Esophagus squamous epithelium (tissue), 5 donors: ENCODE measurements around the gene MTRF1L. TPM values are rescaled to one million over a fixed set of nuclear protein-coding genes. Genes with fewer than 3 reads are reported as not detected.
"Not testable (repeated sequence)": the region's sequence is repeated elsewhere in the genome, so short reads cannot be mapped to it uniquely, and the experiment has no call there.

Source experiments
- DNase-seq: peaks from one replicate; lab custom pipeline; 2025; lab: John Stamatoyannopoulos, UW
- H3K27ac ChIP-seq, 4 donors: fragments of 200-600 bp; sonication (generic); one replicate each; pipeline ENCODE4 v1.5.1; 2016 to 2019; ENCODE audit warnings: mild to moderate bottlenecking in 1 of 4
- H3K27me3 ChIP-seq, 4 donors: fragments of 200-600 bp; sonication (generic); 1 replicate in 3 of 4; 2 replicates in 1 of 4; pipeline versions ENCODE4 v1.5.1 to v1.6.0; 2017 to 2021; ENCODE audit warnings: antibody characterized with exemption in 1 of 4
- H3K36me3 ChIP-seq, 3 donors: fragments of 200-600 bp; sonication (generic); one replicate each; pipeline ENCODE4 v1.5.1; 2016 to 2019
- H3K4me1 ChIP-seq, 3 donors: fragments of 200-600 bp; sonication (generic); one replicate each; pipeline ENCODE4 v1.5.1; 2017 to 2019
- H3K4me3 ChIP-seq, 4 donors: fragments of 200-600 bp; sonication (generic); 1 replicate in 3 of 4; 2 replicates in 1 of 4; pipeline ENCODE4 v1.5.1; 2016 to 2019; ENCODE audit warnings: mild to moderate bottlenecking in 2 of 4, moderate library complexity in 1 of 4
- H3K9me3 ChIP-seq, 3 donors: fragments of 200-600 bp; sonication (generic); one replicate each; pipeline ENCODE4 v1.5.1; 2016 to 2019
- CTCF ChIP-seq, 6 experiments: fragments of 450-650 bp in 4 of 6; fragments of 200-600 bp in 2 of 6; sonication (generic) in 2 of 6; IDR thresholded peaks; one replicate each; pipeline ENCODE4 v1.5.1; 2016 to 2019; ENCODE audit warnings: antibody characterized with exemption in 6 of 6, mild to moderate bottlenecking in 4 of 6, moderate library complexity in 4 of 6
- POLR2A ChIP-seq, 4 donors: fragments of 450-650 bp; IDR thresholded peaks; one replicate each; pipeline ENCODE4 v1.6.1; 2017; ENCODE audit warnings: antibody characterized with exemption in 4 of 4, mild to moderate bottlenecking in 4 of 4, moderate library complexity in 3 of 4
- WGBS, 2 donors: methylation state at CpG; one replicate each; pipeline ENCODE4 v1.1.5; 2018; 5-methylcytosine and 5-hydroxymethylcytosine counted together
- intact Hi-C: fragments of 100-400 bp; cut with DNase I; formaldehyde crosslinking; loops from one replicate; pipeline ENCODE4 v1.15.0; 2022
- total RNA-seq, 4 donors: library from RNA; depleted of rRNA; stranded (reverse); fragments of >200 nt; gene quantifications; one replicate each; pipeline ENCODE4 v1.1.0, GENCODE V29; 2016
- donor health status: DM: yes; HTN: yes; CAD: no.

MTRF1L gene
- total RNA-seq, 4 donors from 2014 or later = 7.3 to 16.2 (median 14.4) TPM

- Histone ChIP-seq H3K27me3 (no peaks in the 10 kb centered on the region), H3K27ac (no peak overlapping the region), H3K9me3 (no peaks in the 10 kb centered on the region), H3K4me3 (no peak overlapping the region), H3K4me1 (peaks cover 0 to 7% (median 0%) of the 10 kb centered on the region in 3 donors), H3K36me3 (peaks cover 4 to 91% (median 9%) of the 10 kb centered on the region in 3 donors)
- DNase-seq = no peak
- no peak for TF ChIP-seq POLR2A (IDR thresholded peaks at IDR 0.05)
- TF ChIP-seq CTCF (IDR thresholded peaks at IDR 0.05) = no peak
- intact Hi-C loops = no loop called here
Measured at GRCh38 chr6:152993847-152994246, 8.7 kb downstream of the MTRF1L start.

- H3K4me1 ChIP-seq = peaks cover 0 to 3% (median 0%) of the 10 kb centered on the region in 3 donors
- H3K27ac ChIP-seq = no peak overlapping the region
- no peak overlapping the region for H3K4me3 ChIP-seq
- H3K27me3 ChIP-seq = no peaks in the 10 kb centered on the region
- peaks cover 4 to 90% (median 9%) of the 10 kb centered on the region in 3 donors for H3K36me3 ChIP-seq
- DNase-seq = no peak
- H3K9me3 ChIP-seq = no peaks in the 10 kb centered on the region
- TF ChIP-seq POLR2A (IDR thresholded peaks at IDR 0.05) (no peak), CTCF (IDR thresholded peaks at IDR 0.05) (no peak)
- intact Hi-C loops = no loop called here
Measured at GRCh38 chr6:152993431-152993830, 9.1 kb downstream of the MTRF1L start.

- intact Hi-C loops = no loop called here
- H3K27me3 ChIP-seq = no peaks in the 10 kb centered on the region
- 83 to 93% methylated on average over 2 of the region's 2 CpGs for WGBS, 2 donors
- TF ChIP-seq POLR2A (IDR thresholded peaks at IDR 0.05) = no peak
- TF ChIP-seq CTCF (IDR thresholded peaks at IDR 0.05) = no peak
- peaks cover 0 to 27% (median 0%) of the 10 kb centered on the region in 3 donors for H3K36me3 ChIP-seq
- H3K4me1 ChIP-seq = peaks cover 14 to 30% (median 17%) of the 10 kb centered on the region in 3 donors
- H3K9me3 ChIP-seq = no peaks in the 10 kb centered on the region
- H3K4me3 ChIP-seq = no peak overlapping the region
- DNase-seq = no peak
- no peak overlapping the region for H3K27ac ChIP-seq
Measured at GRCh38 chr6:152986978-152987377, 15.5 kb downstream of the MTRF1L start.

- intact Hi-C loops, H3K36me3 ChIP-seq, H3K27me3 ChIP-seq, DNase-seq, H3K4me3 ChIP-seq, H3K9me3 ChIP-seq: not testable (repeated sequence)
- H3K4me1 ChIP-seq = peaks cover 18 to 47% (median 19%) of the 10 kb centered on the region in 3 donors
- WGBS, 2 donors = 76 to 89% methylated on average over 11 of the region's 11 CpGs
- H3K27ac ChIP-seq = peak overlapping the region in 1 of 4 donors; percentile 94
Measured at GRCh38 chr6:152985300-152985699, 17.2 kb downstream of the MTRF1L start.

- intact Hi-C loops = no loop called here
- TF ChIP-seq CTCF (IDR thresholded peaks at IDR 0.05) (no peak), POLR2A (IDR thresholded peaks at IDR 0.05) (no peak)
- no peaks in the 10 kb centered on the region for H3K27me3 ChIP-seq
- H3K36me3 ChIP-seq = peaks cover 0 to 2% (median 0%) of the 10 kb centered on the region in 3 donors
- peak overlapping the region in 3 of 4 donors; percentile 69 to 86 (median 80) for H3K4me3 ChIP-seq
- WGBS, 2 donors = 5 to 7% methylated on average over 7 of the region's 7 CpGs
- DNase-seq = no peak
- no peaks in the 10 kb centered on the region for H3K9me3 ChIP-seq
- H3K4me1 ChIP-seq = peaks cover 18 to 48% (median 19%) of the 10 kb centered on the region in 3 donors
- H3K27ac ChIP-seq = peak overlapping the region; percentile 79 to 96 (median 95)
Measured at GRCh38 chr6:152984513-152984872, 18.0 kb downstream of the MTRF1L start.
